ENCODE results near the gene DDX1.
"Not testable (repeated sequence)": the region's sequence is repeated elsewhere in the genome, so short reads cannot be mapped to it uniquely, and the experiment has no call there.

The DDX1 gene

GRCh38 chr2:15619938-15620337 lies 28.3 kb downstream of the DDX1 start:
- TF ChIP-seq CTCF (IDR thresholded peaks at IDR 0.05; ENCODE audit: extremely low read depth, missing control alignments), result no peak
- DNase-seq (ENCODE audit: low spot score), result no peak

- no peak for TF ChIP-seq CTCF (IDR thresholded peaks at IDR 0.05; ENCODE audit: extremely low read depth, missing control alignments)
- DNase-seq (ENCODE audit: low spot score), result no peak
Observed at GRCh38 chr2:15620340-15620739, 28.7 kb downstream of the DDX1 start.

- TF ChIP-seq CTCF (IDR thresholded peaks at IDR 0.05; ENCODE audit: extremely low read depth, missing control alignments), result no peak
- DNase-seq (ENCODE audit: low spot score), result no peak
Observed at GRCh38 chr2:15620857-15621471, 29.3 kb downstream of the DDX1 start.

GRCh38 chr2:15621472-15621870 lies 29.8 kb downstream of the DDX1 start:
- not testable (repeated sequence) for DNase-seq (ENCODE audit: low spot score)

- TF ChIP-seq CTCF (IDR thresholded peaks at IDR 0.05; ENCODE audit: extremely low read depth, missing control alignments), result no peak
Observed at GRCh38 chr2:15622214-15622613, 30.5 kb downstream of the DDX1 start.

GRCh38 chr2:15622614-15623480 lies 31.2 kb downstream of the DDX1 start:
- no peak for TF ChIP-seq CTCF (IDR thresholded peaks at IDR 0.05; ENCODE audit: extremely low read depth, missing control alignments)
- no peak for DNase-seq (ENCODE audit: low spot score)

More at GRCh38 chr2:15622214-15622613, 30.5 kb downstream of the DDX1 start:
- DNase-seq (ENCODE audit: low spot score), result no peak

- no peak for TF ChIP-seq CTCF (IDR thresholded peaks at IDR 0.05; ENCODE audit: extremely low read depth, missing control alignments)
- DNase-seq (ENCODE audit: low spot score), result no peak
Observed at GRCh38 chr2:15623481-15623796, 31.8 kb downstream of the DDX1 start.
